Measurements from ENCODE around the gene LVRN.

DNA sequence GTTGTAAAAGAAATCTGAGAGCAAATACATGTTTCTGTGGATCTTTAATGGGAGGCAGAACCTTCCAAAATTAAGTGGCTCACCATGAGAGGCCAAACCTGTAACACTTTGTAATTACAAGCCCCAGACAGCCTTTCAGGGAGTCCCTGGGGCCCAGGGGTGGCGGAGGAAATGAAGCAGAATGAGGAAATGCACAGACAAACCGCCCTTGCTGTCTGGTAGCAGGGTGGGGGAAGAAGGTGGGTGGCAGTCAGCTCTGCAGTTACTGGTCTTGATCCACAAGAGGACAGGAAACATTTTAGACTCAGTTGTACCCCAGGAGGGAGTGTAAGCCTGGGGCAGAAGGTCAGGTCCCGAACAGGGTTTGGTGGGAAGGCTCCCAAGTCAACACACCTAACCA is 76.5 kb downstream of the LVRN start:
- TF ChIP-seq POLR2A (IDR thresholded peaks at IDR 0.05): no peak
- TF ChIP-seq, protein P1, sequence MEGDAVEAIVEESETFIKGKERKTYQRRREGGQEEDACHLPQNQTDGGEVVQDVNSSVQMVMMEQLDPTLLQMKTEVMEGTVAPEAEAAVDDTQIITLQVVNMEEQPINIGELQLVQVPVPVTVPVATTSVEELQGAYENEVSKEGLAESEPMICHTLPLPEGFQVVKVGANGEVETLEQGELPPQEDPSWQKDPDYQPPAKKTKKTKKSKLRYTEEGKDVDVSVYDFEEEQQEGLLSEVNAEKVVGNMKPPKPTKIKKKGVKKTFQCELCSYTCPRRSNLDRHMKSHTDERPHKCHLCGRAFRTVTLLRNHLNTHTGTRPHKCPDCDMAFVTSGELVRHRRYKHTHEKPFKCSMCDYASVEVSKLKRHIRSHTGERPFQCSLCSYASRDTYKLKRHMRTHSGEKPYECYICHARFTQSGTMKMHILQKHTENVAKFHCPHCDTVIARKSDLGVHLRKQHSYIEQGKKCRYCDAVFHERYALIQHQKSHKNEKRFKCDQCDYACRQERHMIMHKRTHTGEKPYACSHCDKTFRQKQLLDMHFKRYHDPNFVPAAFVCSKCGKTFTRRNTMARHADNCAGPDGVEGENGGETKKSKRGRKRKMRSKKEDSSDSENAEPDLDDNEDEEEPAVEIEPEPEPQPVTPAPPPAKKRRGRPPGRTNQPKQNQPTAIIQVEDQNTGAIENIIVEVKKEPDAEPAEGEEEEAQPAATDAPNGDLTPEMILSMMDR (IDR thresholded peaks at IDR 0.05): no peak
